Sigmoid colon (tissue), 7 donors: ENCODE data around the gene CCDC92. TPM values are rescaled to one million over a fixed set of nuclear protein-coding genes. Genes with fewer than 3 reads are reported as not detected.

Experiments used
- DNase-seq: peaks from one replicate; pipeline ENCODE4 v3.0.0-alpha.2; 2019
- H3K27ac ChIP-seq, 4 donors: fragments of 200-600 bp; sonication (generic); one replicate each; pipeline ENCODE4 v1.5.1; 2016 to 2019; ENCODE audit warnings: mild to moderate bottlenecking in 1 of 4
- H3K27me3 ChIP-seq, 3 donors: fragments of 200-600 bp; sonication (generic); one replicate each; pipeline ENCODE4 v1.5.1; 2019; ENCODE audit warnings: mild to moderate bottlenecking in 1 of 3
- H3K36me3 ChIP-seq, 4 donors: fragments of 200-600 bp; sonication (generic); one replicate each; pipeline ENCODE4 v1.5.1; 2016 to 2019
- H3K4me1 ChIP-seq, 4 donors: fragments of 200-600 bp; sonication (generic); one replicate each; pipeline ENCODE4 v1.5.1; 2017 to 2019
- H3K4me3 ChIP-seq, 4 donors: fragments of 200-600 bp; sonication (generic); one replicate each; pipeline ENCODE4 v1.5.1; 2017 to 2019; ENCODE audit warnings: mild to moderate bottlenecking in 2 of 4, moderate library complexity in 1 of 4
- H3K9me3 ChIP-seq, 4 donors: fragments of 200-600 bp in 3 of 4; sonication (generic) in 3 of 4; one replicate each; pipeline versions ENCODE4 v1.5.1 to v1.6.1; 2013 to 2019
- CTCF ChIP-seq, 4 experiments: fragments of 450-650 bp in 3 of 4; fragments of 200-600 bp in 1 of 4; IDR thresholded peaks; one replicate each; pipeline ENCODE4 v1.5.1; 2016 to 2019; ENCODE audit warnings: antibody characterized with exemption in 4 of 4, mild to moderate bottlenecking in 3 of 4, moderate library complexity in 2 of 4
- EP300 ChIP-seq, 4 donors: sonication (generic); formaldehyde crosslinking; IDR thresholded peaks; one replicate each; pipeline ENCODE4 v1.6.1; 2017; ENCODE audit warnings: antibody characterized with exemption in 4 of 4
- POLR2A ChIP-seq, 2 donors: fragments of 450-650 bp; IDR thresholded peaks; one replicate each; pipeline ENCODE4 v1.6.1; 2016; ENCODE audit warnings: antibody characterized with exemption in 2 of 2, mild to moderate bottlenecking in 2 of 2, moderate library complexity in 2 of 2
- POLR2AphosphoS5 ChIP-seq, 4 donors: sonication (generic); formaldehyde crosslinking; IDR thresholded peaks; one replicate each; pipeline ENCODE4 v1.6.1; 2017; ENCODE audit warnings: antibody characterized with exemption in 4 of 4
- WGBS, 2 donors: extraction: QIAGEN DNeasy Blood & Tissue Kit; methylation state at CpG; one replicate each; pipeline ENCODE4 v1.1.7; 2013; 5-methylcytosine and 5-hydroxymethylcytosine counted together
- intact Hi-C: fragments of 100-400 bp; cut with DNase I; formaldehyde crosslinking; loops from one replicate; pipeline ENCODE4 v1.15.1; 2023
- polyA plus RNA-seq, 3 donors: library from polyadenylated mRNA; stranded (reverse); fragments of 200-250 nt; gene quantifications; one replicate each; pipeline ENCODE4 v1.2.3, GENCODE V29; 2013
- total RNA-seq, 4 donors: library from RNA; depleted of rRNA; stranded (reverse); fragments of >200 nt; gene quantifications; one replicate each; pipeline ENCODE4 v1.1.0, GENCODE V29; 2016
- donor health status: healthy with polysubstance abuse.
- donor health status: Bipolar disorder and iron deficiency.
- donor health status: healthy.

CCDC92 gene
- total and polyA plus RNA-seq, 7 donors: 18.5 to 54.0 (median 24.0) TPM

- Histone ChIP-seq H3K36me3 (peaks cover 17 to 85% (median 38%) of the 10 kb centered on the region in 4 donors), H3K27ac (no peak overlapping the region), H3K27me3 (no peaks in the 10 kb centered on the region), H3K9me3 (peaks cover 0 to 5% (median 2%) of the 10 kb centered on the region in 4 donors), H3K4me1 (no peaks in the 10 kb centered on the region), H3K4me3 (no peak overlapping the region)
- TF ChIP-seq POLR2AphosphoS5 (IDR thresholded peaks at IDR 0.05): no peak
- no peak for DNase-seq
- WGBS, 2 donors: 91 to 92% methylated on average over 16 of the region's 16 CpGs
- intact Hi-C loops: no loop called here
Observed at GRCh38 chr12:123939716-123940626, 32.7 kb downstream of the CCDC92 start.

DNA sequence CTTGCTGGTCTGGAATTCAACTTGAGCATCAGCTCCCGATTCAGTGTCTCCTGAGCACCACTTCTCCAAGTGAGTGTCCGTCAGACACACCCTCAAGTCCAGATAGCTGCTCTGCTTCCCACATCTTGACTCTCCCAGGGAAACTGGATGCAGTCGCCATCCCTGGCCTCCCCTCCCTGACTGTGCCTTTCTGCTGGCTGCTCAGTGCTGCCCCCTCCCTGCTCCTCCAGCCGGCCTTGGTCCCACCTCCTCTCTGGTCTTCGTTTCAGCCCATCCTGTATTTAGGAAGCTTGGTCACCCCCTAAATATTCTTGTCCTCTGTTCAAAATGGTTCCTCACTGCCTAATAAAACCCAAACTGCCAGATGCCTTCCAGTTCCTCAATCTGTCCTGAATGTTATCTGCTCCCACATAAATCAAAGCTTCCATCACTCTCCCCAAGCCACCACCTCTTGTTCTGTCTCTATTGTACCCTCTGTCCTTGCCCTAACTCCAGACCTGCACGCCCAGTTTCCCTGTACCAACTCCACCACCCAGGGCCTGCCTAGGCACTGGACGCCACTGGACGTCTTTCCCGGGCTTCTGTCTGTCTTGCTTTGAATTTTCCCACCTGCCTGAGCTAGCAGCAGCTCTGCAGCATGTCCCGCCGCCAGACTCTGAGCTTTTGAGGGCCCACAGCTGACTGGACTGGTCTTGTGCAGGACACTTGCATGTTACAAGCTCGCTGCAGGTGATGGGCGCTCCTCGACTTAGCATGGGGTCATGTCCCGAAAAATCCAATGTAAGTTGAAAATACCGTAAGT is 33.8 kb downstream of the CCDC92 start:
- WGBS, 2 donors: 87 to 92% methylated on average over 16 of the region's 16 CpGs
- no peak for DNase-seq
- peaks cover 17 to 74% (median 37%) of the 10 kb centered on the region in 4 donors for H3K36me3 ChIP-seq
- no peaks in the 10 kb centered on the region for H3K27me3 ChIP-seq
- no peak overlapping the region for H3K4me3 ChIP-seq
- H3K27ac ChIP-seq: no peak overlapping the region
- no peak for TF ChIP-seq CTCF (IDR thresholded peaks at IDR 0.05)
- TF ChIP-seq EP300 (IDR thresholded peaks at IDR 0.05): no peak
- no peak for TF ChIP-seq POLR2A (IDR thresholded peaks at IDR 0.05)
- no peak for TF ChIP-seq POLR2AphosphoS5 (IDR thresholded peaks at IDR 0.05)
- peaks cover 0 to 5% (median 2%) of the 10 kb centered on the region in 4 donors for H3K9me3 ChIP-seq
- intact Hi-C loops: no loop called here
- H3K4me1 ChIP-seq: no peaks in the 10 kb centered on the region

DNA sequence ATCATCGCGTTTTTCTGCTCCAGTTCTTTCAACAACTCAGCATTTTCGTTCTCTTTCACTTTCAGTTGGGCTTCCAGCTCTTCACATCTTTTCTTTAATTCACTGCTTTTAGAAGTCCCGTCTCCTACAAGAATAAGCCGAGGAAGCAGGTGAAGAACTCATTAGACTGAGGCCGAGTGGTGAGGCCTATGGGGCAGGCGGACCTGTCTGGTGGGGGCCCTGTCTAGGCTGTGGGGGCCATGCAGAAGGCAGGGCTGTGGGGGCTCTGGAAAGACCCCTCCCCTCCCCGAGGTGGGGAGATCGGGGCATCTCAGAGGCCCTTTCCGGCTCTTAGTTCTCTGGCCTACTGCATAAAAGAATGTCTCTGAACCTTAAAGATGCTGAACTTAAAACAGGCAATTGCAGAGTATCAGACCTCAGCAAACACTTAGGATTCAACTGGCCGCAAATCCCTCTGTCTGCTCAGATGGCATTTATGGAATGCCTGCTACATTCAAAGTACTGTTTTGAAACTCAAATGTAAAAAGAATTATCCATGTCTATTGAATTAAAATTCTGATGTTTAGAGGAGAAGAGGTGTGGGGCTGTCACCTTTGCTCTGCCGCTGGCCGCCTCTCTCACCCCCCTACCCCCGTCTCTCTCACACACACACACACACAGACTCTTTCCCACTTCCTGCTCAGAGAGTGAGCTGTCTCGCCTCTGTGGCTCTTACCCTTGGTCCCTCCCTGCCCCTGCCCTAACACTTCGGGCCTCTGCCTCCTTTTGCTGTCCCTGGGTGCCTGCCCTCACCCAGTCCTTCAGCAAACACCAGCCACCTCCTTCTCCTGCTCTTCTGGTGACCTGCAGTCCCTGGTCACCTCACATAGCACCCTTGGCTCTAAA is 34.7 kb downstream of the CCDC92 start:
- intact Hi-C loops: no loop called here
- H3K4me1 ChIP-seq: no peaks in the 10 kb centered on the region
- WGBS, 2 donors: 48 to 83% methylated on average over 16 of the region's 16 CpGs
- TF ChIP-seq POLR2A (IDR thresholded peaks at IDR 0.05): no peak
- no peak for TF ChIP-seq EP300 (IDR thresholded peaks at IDR 0.05)
- TF ChIP-seq CTCF (IDR thresholded peaks at IDR 0.05): no peak
- no peak for TF ChIP-seq POLR2AphosphoS5 (IDR thresholded peaks at IDR 0.05)
- H3K36me3 ChIP-seq: peaks cover 17 to 65% (median 32%) of the 10 kb centered on the region in 4 donors
- H3K4me3 ChIP-seq: no peak overlapping the region
- no peak for DNase-seq
- peaks cover 0 to 5% (median 2%) of the 10 kb centered on the region in 4 donors for H3K9me3 ChIP-seq
- no peak overlapping the region for H3K27ac ChIP-seq
- H3K27me3 ChIP-seq: no peaks in the 10 kb centered on the region

DNA sequence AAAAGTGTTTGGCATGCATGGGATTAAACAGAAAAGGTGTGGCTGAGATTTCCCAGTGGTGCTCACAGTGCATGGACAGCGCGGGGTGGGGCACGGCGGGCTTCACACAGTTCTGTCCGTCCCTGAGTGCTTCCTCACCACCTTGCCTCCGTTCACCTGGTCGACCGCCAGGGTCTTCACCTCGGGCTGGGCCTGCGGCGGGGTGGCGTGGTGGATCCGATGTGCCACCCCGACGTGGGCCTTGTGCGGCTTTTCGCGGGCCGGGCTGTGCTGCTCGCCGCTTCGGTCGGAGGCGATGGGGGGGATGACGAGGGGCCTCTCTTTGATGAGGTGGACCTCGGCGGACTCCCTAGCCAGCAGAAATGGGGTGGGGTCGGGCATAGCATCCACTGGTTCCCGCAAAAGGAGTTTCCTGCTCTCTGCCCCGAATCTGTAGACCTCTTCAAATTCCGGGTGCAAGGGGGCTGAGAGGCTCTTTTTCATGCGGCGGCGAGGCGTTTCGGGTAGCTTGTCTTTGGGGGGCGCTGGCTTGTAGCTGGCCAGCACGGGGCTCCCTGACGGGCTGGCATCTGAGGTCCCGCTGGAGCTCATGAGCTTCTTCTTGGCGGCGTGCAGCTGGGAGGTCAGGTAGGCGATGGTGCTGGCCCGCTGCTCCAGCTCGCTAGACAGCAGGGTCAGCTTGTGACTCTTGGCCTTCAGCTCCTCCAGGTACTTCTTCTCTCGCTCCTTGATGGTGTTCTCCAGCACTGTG is 35.5 kb downstream of the CCDC92 start:
- no peaks in the 10 kb centered on the region for H3K4me1 ChIP-seq
- H3K4me3 ChIP-seq: no peak overlapping the region
- intact Hi-C loops: no loop called here
- no peak for DNase-seq
- peaks cover 16 to 56% (median 26%) of the 10 kb centered on the region in 4 donors for H3K36me3 ChIP-seq
- 95 to 96% methylated on average over 46 of the region's 46 CpGs for WGBS, 2 donors
- H3K27ac ChIP-seq: no peak overlapping the region
- no peaks in the 10 kb centered on the region for H3K27me3 ChIP-seq
- peaks cover 0 to 5% (median 2%) of the 10 kb centered on the region in 4 donors for H3K9me3 ChIP-seq
- TF ChIP-seq POLR2AphosphoS5 (IDR thresholded peaks at IDR 0.05) (no peak), CTCF (IDR thresholded peaks at IDR 0.05) (no peak), POLR2A (IDR thresholded peaks at IDR 0.05) (no peak), EP300 (IDR thresholded peaks at IDR 0.05) (no peak)
